GM12864 (cell line): ENCODE results near the gene C2orf49.

Experiments used
- DNase-seq: peaks from one replicate; pipeline ENCODE4 v3.0.0-alpha.2; 2011; ENCODE audit warnings: low read depth
- H3K4me3 ChIP-seq: 2 replicates; pipeline ENCODE4 v1.5.1; 2011; ENCODE audit warnings: mild to moderate bottlenecking, low read depth, low read length, control low read depth
- TF ChIP-seq, protein P1 (sequence below): IDR thresholded peaks from 2 replicates; pipeline ENCODE4 v1.5.1; 2011; ENCODE audit warnings: low read depth, mild to moderate bottlenecking, moderate library complexity, low read length, control low read depth, inconsistent platforms; ENCODE audit errors: missing control alignments

Gene C2orf49

DNA sequence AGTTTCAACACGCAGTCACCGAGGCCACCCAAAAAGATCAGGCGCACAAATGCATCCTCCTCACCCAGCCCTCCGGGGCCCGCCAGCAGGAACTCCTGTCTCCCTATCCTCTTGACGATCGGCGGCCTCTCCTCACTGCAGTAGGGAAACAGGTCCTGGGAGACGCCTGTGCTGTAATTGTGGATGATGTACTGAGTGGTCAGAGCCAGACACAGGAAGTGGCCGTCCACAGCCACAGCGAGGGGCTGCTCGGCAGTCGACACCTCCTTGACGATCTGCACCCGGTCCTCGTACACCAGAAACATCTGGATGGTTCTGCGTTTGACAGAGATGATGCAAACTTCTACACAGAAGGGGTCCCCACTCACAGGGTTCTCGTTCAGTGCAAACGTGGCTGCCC lies 29.8 kb upstream of the C2orf49 start:
- TF ChIP-seq, protein P1, sequence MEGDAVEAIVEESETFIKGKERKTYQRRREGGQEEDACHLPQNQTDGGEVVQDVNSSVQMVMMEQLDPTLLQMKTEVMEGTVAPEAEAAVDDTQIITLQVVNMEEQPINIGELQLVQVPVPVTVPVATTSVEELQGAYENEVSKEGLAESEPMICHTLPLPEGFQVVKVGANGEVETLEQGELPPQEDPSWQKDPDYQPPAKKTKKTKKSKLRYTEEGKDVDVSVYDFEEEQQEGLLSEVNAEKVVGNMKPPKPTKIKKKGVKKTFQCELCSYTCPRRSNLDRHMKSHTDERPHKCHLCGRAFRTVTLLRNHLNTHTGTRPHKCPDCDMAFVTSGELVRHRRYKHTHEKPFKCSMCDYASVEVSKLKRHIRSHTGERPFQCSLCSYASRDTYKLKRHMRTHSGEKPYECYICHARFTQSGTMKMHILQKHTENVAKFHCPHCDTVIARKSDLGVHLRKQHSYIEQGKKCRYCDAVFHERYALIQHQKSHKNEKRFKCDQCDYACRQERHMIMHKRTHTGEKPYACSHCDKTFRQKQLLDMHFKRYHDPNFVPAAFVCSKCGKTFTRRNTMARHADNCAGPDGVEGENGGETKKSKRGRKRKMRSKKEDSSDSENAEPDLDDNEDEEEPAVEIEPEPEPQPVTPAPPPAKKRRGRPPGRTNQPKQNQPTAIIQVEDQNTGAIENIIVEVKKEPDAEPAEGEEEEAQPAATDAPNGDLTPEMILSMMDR: no peak
- H3K4me3 ChIP-seq: no peak overlapping the region
- no peak for DNase-seq

DNA sequence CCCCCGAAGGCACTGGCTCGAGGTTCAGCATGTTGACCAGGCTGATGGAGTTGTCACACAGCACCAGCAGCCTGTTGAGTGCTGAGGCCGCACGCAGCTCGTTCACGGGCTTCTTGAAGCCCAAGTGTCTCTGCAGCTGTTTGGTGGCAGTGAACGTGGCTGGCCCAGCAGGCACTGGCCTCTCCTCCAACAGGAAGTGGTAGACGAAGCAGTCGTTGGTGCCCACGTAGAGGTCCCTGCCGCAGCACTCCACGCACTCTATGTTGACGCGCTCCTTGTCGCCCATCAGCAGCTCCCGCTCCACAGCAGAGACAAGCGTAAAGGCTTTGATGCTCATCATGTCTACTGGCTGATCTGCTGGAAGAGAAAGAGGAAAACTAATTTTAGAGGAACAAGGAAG lies 29.4 kb upstream of the C2orf49 start:
- TF ChIP-seq, protein P1: no peak
- DNase-seq: no peak
- no peak overlapping the region for H3K4me3 ChIP-seq

DNA sequence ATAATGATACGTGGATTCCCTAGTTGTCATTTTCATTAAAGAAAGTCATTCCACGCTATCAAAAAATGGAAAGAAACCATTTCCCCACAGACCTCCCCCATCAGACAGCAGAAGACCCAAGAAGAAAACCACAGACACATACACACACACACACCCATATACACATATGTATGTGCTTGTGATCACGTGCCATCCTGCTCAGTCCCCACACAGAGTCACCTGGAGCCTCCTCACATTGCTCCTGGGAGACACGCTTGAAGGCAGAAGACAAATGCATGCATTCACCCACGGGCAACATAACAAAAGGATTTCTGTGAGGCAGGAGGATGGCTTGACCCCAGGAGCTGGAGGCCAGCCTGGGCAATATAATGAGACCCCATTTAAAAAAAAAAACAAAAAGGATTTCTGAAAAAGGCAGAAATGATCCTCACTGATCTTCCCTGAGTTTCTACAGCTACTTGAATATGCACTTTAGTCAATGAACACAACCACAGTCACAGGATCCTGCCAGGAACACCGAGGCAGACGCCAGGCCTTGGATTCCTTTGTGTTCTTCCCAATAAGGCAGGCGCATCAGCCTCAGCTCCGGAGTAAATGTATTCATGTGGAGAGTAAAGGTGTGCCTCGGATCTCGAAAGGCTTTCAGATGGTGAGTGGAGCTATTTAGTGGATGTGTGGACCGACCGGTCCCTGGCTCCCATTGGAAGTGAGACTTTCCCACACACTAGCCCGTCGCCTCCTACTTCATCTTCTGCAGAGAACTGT lies 28.8 kb upstream of the C2orf49 start:
- TF ChIP-seq, protein P1: no peak
- DNase-seq: no peak
- H3K4me3 ChIP-seq: no peak overlapping the region

DNA sequence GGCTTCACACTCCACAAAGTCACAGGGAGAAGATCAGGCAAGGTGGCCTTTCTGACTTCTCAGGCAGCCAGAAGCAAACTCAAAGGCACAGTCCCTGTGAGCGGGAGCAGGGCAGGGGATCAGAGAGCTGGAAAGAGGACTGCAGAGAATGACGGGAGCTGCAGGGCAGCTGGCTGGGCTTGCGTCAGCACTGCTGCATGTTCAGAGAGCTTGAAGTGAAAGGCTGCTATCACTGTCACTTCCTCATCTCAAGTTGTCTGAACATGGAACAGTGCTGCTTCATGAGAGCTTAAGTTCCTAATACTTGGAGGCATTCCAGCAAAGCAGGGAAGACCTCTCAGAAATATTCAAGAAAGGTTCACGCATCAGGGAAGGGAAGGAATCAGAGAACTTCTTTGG lies 28.2 kb upstream of the C2orf49 start:
- no peak overlapping the region for H3K4me3 ChIP-seq
- no peak for DNase-seq
- TF ChIP-seq, protein P1: no peak

DNA sequence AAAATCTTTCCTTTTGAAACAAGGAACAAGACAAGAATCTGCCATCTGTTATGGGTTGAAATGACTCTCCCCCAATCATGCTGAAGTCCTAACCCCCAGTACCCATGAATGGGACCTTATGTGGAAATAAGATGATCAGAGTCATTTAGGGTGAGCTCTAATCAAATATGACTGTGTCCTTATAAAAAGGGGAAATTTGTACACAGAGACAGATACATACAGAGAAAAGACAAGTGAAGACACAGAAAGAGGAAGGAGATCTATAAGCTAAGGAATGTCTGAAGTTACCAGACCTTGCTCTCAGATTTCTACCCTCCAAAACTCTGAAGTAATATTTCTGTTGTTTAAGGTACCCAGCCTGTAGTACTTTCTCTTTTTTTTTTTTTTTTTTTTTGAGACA lies 23.5 kb upstream of the C2orf49 start:
- DNase-seq: no peak
- no peak overlapping the region for H3K4me3 ChIP-seq
- TF ChIP-seq, protein P1: no peak

DNA sequence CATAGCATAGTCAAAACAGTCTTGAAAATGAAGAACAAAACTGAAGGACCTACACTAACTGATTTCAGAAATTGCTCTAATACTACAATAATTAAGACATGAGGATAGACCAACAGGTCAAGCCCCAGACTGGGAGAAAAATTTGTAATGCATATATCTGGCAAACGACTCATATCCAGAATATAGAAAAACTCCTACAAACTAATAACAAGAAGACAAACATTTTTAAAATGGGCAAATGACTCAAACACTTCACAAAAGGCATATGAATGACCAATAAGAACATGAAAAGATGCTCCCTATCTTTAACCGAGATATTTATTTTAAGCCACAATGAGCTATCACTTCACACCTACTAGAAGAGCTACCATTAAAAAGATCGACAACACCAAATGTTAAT lies 22.0 kb upstream of the C2orf49 start:
- H3K4me3 ChIP-seq: no peak overlapping the region
- DNase-seq: no peak
- TF ChIP-seq, protein P1: no peak

DNA sequence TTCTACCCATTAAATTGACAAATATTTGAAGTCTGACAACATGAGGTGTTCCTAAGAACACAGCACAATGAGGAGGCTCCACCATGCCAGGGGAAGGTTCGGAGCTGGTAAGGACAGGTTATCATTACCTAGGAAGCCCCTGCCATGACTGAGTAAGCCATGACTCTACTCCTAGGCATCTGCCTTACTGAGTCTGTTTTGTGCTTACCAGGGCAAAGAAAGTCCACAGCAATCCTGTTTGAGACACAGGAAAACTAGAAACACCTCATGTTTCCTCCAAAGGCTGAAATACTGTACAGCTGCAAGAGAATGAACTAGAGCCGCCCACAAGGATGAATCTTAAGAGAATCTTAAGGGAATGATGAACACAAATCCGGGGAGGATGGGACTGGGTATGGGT lies 19.4 kb upstream of the C2orf49 start:
- DNase-seq: no peak
- TF ChIP-seq, protein P1: no peak
- no peak overlapping the region for H3K4me3 ChIP-seq
